Activated CD4-positive, CD25-positive, alpha-beta regulatory T cell treated with anti-CD3 and anti-CD28 coated beads, Interleukin-2, amount 50 U/mL, for 16 hours (primary cell): ENCODE data around the gene ULBP2.
"Not testable (repeated sequence)": the region's sequence is repeated elsewhere in the genome, so short reads cannot be mapped to it uniquely, and the experiment has no call there.

Source experiments
- DNase-seq: peaks from one replicate; pipeline ENCODE4 v3.0.0-alpha.2; 2020; ENCODE audit warnings: low read depth, low spot score

The ULBP2 gene

GRCh38 chr6:149925974-149926777 lies 15.6 kb upstream of the ULBP2 start:
- DNase-seq = peak; percentile 36

GRCh38 chr6:149927025-149927424 lies 14.8 kb upstream of the ULBP2 start:
- not testable (repeated sequence) for DNase-seq

- no peak for DNase-seq
These were observed 12.4 kb upstream of the ULBP2 start for GRCh38 chr6:149929422-149929821.

- no peak for DNase-seq
These were observed 10.3 kb upstream of the ULBP2 start for GRCh38 chr6:149931501-149931900.

- no peak for DNase-seq
These were observed 8.8 kb upstream of the ULBP2 start for GRCh38 chr6:149933036-149933435.

GRCh38 chr6:149933461-149933860 lies 8.4 kb upstream of the ULBP2 start:
- DNase-seq = no peak

- peak; percentile 64 for DNase-seq
These were observed 7.3 kb upstream of the ULBP2 start for GRCh38 chr6:149934249-149935156.

- no peak for DNase-seq
These were observed 6.6 kb upstream of the ULBP2 start for GRCh38 chr6:149935246-149935645.

- DNase-seq = no peak
These were observed 6.1 kb upstream of the ULBP2 start for GRCh38 chr6:149935668-149936067.

- no peak for DNase-seq
These were observed 5.1 kb upstream of the ULBP2 start for GRCh38 chr6:149936743-149937142.

GRCh38 chr6:149938013-149938570 lies 3.7 kb upstream of the ULBP2 start:
- not testable (repeated sequence) for DNase-seq

- DNase-seq = no peak
These were observed 3.1 kb upstream of the ULBP2 start for GRCh38 chr6:149938571-149939355.

GRCh38 chr6:149939356-149939648 lies 2.5 kb upstream of the ULBP2 start:
- no peak for DNase-seq

GRCh38 chr6:149939909-149940671 lies 1.7 kb upstream of the ULBP2 start:
- DNase-seq = no peak

- DNase-seq = no peak
These were observed 1.2 kb upstream of the ULBP2 start for GRCh38 chr6:149940672-149940982.

- no peak for DNase-seq
These were observed 631 bp downstream of the ULBP2 start for GRCh38 chr6:149942461-149942829.

- DNase-seq = not testable (repeated sequence)
These were observed 1.5 kb downstream of the ULBP2 start for GRCh38 chr6:149943321-149943720.

- DNase-seq = not testable (repeated sequence)
These were observed 3.5 kb downstream of the ULBP2 start for GRCh38 chr6:149945276-149945675.

- not testable (repeated sequence) for DNase-seq
These were observed 4.8 kb downstream of the ULBP2 start for GRCh38 chr6:149946631-149947030.

GRCh38 chr6:149947533-149947932 lies 5.7 kb downstream of the ULBP2 start:
- not testable (repeated sequence) for DNase-seq

- no peak for DNase-seq
These were observed 6.2 kb downstream of the ULBP2 start for GRCh38 chr6:149948011-149948410.
